Ectodermal cell (in vitro differentiated cells): ENCODE measurements around the gene GATA5. TPM values are rescaled to one million over a fixed set of nuclear protein-coding genes. Genes with fewer than 3 reads are reported as not detected.

Experiments
- H3K27ac ChIP-seq: 2 replicates; pipeline ENCODE4 v1.7.0; 2013; ENCODE audit warnings: mild to moderate bottlenecking, low read depth, low read length; ENCODE audit not compliant: insufficient read depth, poor library complexity, severe bottlenecking
- H3K27me3 ChIP-seq: 2 replicates; pipeline ENCODE4 v1.7.0; 2013; ENCODE audit warnings: mild to moderate bottlenecking, low read length; ENCODE audit not compliant: insufficient read depth, control insufficient read depth, poor library complexity, severe bottlenecking
- H3K36me3 ChIP-seq: one replicate; pipeline ENCODE4 v1.7.0; 2013; ENCODE audit warnings: low read length; ENCODE audit not compliant: control insufficient read depth, insufficient read depth
- H3K4me1 ChIP-seq: one replicate; pipeline ENCODE4 v1.7.0; 2013; ENCODE audit warnings: low read length; ENCODE audit not compliant: control insufficient read depth, insufficient read depth
- H3K4me3 ChIP-seq: 2 replicates; pipeline ENCODE4 v1.7.0; 2013; ENCODE audit warnings: low read depth, low read length, control low read depth; ENCODE audit not compliant: insufficient read depth
- H3K9me3 ChIP-seq: 2 replicates; pipeline ENCODE4 v1.7.0; 2013; ENCODE audit warnings: mild to moderate bottlenecking, low read length, moderate library complexity; ENCODE audit not compliant: control insufficient read depth
- WGBS, 2 experiments: methylation state at CpG; one replicate each; pipeline ENCODE4 v1.1.7; 2013; ENCODE audit warnings: missing lambda C conversion rate in 2 of 2; 5-methylcytosine and 5-hydroxymethylcytosine counted together
- polyA plus RNA-seq, 4 experiments: library from polyadenylated mRNA; stranded (reverse); fragments of 50-300 nt; gene quantifications; one replicate each; pipeline ENCODE4 v1.2.3, GENCODE V29; 2013

GATA5 gene, protein sequence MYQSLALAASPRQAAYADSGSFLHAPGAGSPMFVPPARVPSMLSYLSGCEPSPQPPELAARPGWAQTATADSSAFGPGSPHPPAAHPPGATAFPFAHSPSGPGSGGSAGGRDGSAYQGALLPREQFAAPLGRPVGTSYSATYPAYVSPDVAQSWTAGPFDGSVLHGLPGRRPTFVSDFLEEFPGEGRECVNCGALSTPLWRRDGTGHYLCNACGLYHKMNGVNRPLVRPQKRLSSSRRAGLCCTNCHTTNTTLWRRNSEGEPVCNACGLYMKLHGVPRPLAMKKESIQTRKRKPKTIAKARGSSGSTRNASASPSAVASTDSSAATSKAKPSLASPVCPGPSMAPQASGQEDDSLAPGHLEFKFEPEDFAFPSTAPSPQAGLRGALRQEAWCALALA
- 0.20 TPM for polyA plus RNA-seq (2013, experiment 1 of 4)
- 0.16 TPM for polyA plus RNA-seq (2013, experiment 2 of 4)
- polyA plus RNA-seq (2013, experiment 3 of 4), result 0.53 TPM
- 0.49 TPM for polyA plus RNA-seq (2013, experiment 4 of 4)

GRCh38 chr20:62475772-62476055 lies at the start of gene GATA5:
Gene GATA5 (minus strand): TSS chr20:62475995. CDS start chr20:62475521, 474 bp downstream.
- Histone ChIP-seq H3K9me3 (no peaks in the 10 kb centered on the region), H3K4me1 (peaks cover 26% of the 10 kb centered on the region), H3K36me3 (no peaks in the 10 kb centered on the region), H3K27ac (no peak within 1 kb of the TSS), H3K4me3 (peak within 1 kb of the TSS; percentile 22), H3K27me3 (peaks cover 80% of the 10 kb centered on the region)
- WGBS, 2 experiments, result 0% methylated on average over 37 of the region's 37 CpGs

DNA sequence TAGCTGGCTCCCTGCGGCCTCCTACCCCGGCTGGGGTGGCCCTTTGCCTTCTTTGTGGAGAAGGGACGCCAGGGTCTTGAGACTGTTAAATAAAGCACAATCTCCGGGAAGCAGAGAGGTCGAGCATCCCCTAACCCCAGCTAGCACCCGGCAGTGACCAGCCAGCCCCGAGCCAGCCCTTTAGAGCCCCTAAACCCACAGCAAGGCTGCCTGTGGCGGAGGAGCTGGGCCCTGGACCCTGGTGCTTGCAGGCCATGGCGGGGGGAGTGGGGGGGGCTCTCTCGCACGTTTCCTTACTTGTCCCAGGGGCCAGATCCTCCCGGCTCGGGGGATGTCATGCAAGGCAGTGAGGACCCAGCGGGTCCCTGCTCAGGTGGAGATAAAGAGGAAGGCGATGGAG lies 49.2 kb upstream of the GATA5 start:
- Histone ChIP-seq H3K27ac (no peak overlapping the region), H3K4me3 (no peak overlapping the region), H3K27me3 (no peaks in the 10 kb centered on the region), H3K9me3 (no peaks in the 10 kb centered on the region), H3K4me1 (peaks cover 21% of the 10 kb centered on the region), H3K36me3 (no peaks in the 10 kb centered on the region)
- WGBS, 2 experiments, result 75 to 76% methylated on average over 15 of the region's 15 CpGs

- no peak overlapping the region for H3K4me3 ChIP-seq
- no peak overlapping the region for H3K27ac ChIP-seq
- no peaks in the 10 kb centered on the region for H3K27me3 ChIP-seq
- peaks cover 21% of the 10 kb centered on the region for H3K4me1 ChIP-seq
- no peaks in the 10 kb centered on the region for H3K9me3 ChIP-seq
- H3K36me3 ChIP-seq, result no peaks in the 10 kb centered on the region
- 34 to 39% methylated on average over 10 of the region's 10 CpGs for WGBS, 2 experiments
Measured at GRCh38 chr20:62524505-62524911, 48.7 kb upstream of the GATA5 start.

DNA sequence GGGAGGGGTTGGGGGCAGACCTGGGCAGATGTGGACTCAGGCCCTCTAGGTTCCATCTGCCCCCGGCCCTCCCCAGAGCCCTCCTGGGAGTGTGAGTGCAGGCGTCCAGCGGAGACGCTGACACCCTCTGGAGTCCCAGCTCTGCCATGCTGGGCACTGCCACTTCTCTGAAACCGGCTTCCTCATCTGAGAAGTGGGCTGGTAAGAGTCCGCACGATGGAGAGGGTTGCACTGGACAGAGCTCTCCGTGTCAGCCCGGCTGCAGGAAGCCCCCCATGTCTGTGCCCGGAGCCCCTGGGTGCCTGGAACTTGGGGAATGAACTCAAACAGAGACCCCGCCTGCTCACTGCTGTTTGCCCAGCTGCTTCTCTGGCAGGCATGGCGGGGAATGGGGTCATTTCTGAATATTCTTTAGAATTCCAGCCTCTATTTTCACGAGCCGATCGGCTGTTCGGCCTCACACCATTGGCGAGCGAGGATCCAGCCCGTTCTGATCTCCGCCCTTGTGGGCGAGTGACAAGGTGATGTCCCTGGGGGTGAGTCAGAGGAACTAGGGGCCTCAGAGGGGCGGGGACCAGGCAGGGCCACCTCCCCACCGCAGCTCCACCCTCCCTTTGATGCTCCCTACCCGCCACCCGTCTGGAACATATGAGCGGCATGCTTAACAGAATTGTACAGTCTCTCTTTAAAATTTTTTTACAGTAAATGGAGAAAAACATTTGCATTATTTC lies 47.8 kb upstream of the GATA5 start:
- Histone ChIP-seq H3K27ac (no peak overlapping the region), H3K36me3 (no peaks in the 10 kb centered on the region), H3K9me3 (no peaks in the 10 kb centered on the region), H3K4me3 (no peak overlapping the region), H3K4me1 (peaks cover 21% of the 10 kb centered on the region), H3K27me3 (no peaks in the 10 kb centered on the region)
- 57 to 62% methylated on average over 26 of the region's 26 CpGs for WGBS, 2 experiments

DNA sequence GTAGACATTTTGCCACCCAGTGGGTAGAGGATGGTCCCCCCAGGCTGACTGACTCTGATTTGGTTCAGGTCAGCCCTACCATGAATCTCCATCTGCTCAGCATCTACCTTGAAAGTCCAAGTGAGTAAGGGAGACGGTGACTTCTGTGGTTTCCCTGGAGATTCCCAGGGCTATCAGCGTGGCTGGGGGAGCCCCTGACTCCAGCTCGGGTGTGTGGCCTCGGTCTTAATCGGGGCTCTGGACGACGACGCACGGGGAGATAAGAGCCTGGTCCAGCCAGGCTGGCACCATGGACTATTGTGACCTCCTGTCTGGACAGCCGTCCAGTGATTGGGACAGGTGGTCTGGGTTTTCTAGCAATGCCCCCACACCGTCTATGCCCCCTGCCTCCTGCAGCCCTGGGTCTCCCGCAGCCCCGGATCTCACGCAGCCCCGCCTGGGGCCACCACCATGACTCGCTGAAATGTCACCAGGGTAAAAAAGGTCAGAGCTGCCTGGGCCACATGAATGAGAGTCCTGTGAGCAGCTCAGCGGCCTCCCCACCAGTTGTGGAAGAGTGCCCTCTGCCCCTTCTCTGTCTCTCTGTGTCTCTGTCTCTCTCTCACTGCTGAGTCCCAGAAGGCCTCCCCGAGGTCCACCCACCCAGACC lies 47.1 kb upstream of the GATA5 start:
- Histone ChIP-seq H3K9me3 (no peaks in the 10 kb centered on the region), H3K27ac (no peak overlapping the region), H3K27me3 (no peaks in the 10 kb centered on the region), H3K4me1 (peaks cover 21% of the 10 kb centered on the region), H3K4me3 (no peak overlapping the region), H3K36me3 (no peaks in the 10 kb centered on the region)
- WGBS, 2 experiments, result 91% methylated on average over 18 of the region's 18 CpGs

DNA sequence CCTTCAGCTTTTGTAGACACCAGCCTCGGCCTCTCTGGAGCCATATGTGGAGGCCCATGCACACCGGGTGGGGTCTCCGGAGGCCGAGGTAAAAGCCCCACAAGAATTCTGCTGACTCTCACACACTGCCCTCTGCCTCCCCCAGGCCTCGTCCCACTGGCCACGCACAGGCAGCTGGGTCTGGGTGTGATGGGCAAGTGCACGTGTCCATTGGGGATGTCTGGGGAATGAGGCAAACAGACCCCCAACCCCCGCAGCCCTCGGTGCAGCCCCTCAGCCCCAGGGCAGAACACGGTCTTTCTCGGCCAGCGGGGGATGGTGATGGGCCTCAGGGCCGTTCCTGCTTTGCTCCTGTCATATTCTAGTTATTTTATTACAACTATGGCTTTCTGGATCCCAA lies 44.0 kb upstream of the GATA5 start:
- Histone ChIP-seq H3K36me3 (no peaks in the 10 kb centered on the region), H3K4me1 (peaks cover 14% of the 10 kb centered on the region), H3K27ac (no peak overlapping the region), H3K4me3 (no peak overlapping the region), H3K9me3 (no peaks in the 10 kb centered on the region), H3K27me3 (no peaks in the 10 kb centered on the region)
- 90% methylated on average over 13 of the region's 13 CpGs for WGBS, 2 experiments

GRCh38 chr20:62518911-62519310 lies 43.1 kb upstream of the GATA5 start:
- no peak overlapping the region for H3K27ac ChIP-seq
- WGBS, 2 experiments, result 87 to 88% methylated on average over 18 of the region's 18 CpGs
- H3K27me3 ChIP-seq, result no peaks in the 10 kb centered on the region
- H3K36me3 ChIP-seq, result no peaks in the 10 kb centered on the region
- no peak overlapping the region for H3K4me3 ChIP-seq
- peaks cover 5% of the 10 kb centered on the region for H3K4me1 ChIP-seq
- no peaks in the 10 kb centered on the region for H3K9me3 ChIP-seq

DNA sequence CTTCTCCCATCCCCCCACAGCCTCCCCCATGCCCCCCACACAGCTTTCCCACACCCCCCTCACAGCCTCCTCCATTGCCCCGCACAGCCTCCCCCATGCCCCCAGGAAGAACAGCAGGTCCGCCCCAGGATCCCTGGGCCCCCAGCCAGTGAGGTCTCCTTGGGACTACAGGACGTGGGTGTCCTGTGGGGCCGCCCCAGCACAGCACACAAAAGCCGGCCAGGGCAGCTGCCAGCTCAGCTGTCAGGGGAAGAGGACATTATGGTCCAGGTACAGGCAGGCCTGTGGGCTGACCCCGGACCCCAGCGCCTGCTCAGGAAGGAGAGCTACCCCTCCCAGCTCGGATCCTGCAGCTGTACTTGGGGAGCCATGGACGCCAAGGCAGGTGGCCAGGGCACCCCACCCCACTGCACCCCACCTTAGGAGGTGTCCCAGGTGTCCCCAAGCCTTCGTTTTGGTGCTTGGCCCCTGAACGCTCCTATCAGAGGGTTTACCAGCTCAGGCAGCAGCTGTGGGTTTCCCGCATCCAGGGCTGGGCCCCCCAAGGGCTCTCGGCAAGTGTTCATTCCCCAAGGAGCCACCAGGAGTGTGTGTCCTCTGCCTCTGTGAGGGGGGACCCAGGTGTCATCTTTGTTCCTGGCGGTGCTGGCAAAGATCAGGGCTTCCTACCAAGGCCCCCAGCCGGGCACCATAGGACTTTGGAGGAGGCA lies 42.3 kb upstream of the GATA5 start:
- Histone ChIP-seq H3K36me3 (no peaks in the 10 kb centered on the region), H3K9me3 (no peaks in the 10 kb centered on the region), H3K27me3 (no peaks in the 10 kb centered on the region), H3K27ac (no peak overlapping the region), H3K4me3 (no peak overlapping the region), H3K4me1 (no peaks in the 10 kb centered on the region)
- WGBS, 2 experiments, result 89 to 91% methylated on average over 15 of the region's 15 CpGs

DNA sequence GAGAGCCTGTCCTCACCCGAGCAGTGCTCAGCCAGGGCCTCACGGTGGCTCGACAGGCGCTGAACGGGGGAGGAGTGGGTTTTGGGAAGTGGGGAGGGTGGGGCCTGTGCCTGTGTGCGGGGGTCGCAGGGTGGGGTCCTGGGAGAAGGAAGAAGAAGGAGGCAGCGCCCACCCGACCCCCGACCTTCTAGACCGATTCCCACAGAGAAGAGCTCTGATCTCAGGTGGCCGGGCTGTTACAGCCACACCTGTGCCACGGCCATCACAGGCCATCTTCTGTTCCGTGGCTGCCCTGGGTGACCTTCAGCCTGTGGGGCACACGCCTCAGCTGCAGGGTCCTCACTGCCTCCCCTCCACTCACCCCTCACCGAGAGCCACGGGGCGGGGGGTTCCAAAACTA lies 41.4 kb upstream of the GATA5 start:
- whole genome bisulfite sequencing, 2 experiments, result 90 to 91% methylated on average over 18 of the region's 18 CpGs
- Histone ChIP-seq H3K9me3 (no peaks in the 10 kb centered on the region), H3K36me3 (no peaks in the 10 kb centered on the region), H3K4me3 (no peak overlapping the region), H3K27me3 (no peaks in the 10 kb centered on the region), H3K4me1 (no peaks in the 10 kb centered on the region), H3K27ac (no peak overlapping the region)
